ENCODE data around the gene SH3BP4.

- TF ChIP-seq CTCF (IDR thresholded peaks at IDR 0.05), result no peak
- TF ChIP-seq EZH2 (IDR thresholded peaks at IDR 0.05), result no peak
- TF ChIP-seq EZH2phosphoT487 (IDR thresholded peaks at IDR 0.05), result no peak
Observed at GRCh38 chr2:234991290-234991689, 39.5 kb downstream of the SH3BP4 start.

Measured in neural progenitor cell (in vitro differentiated cells).